SU-DHL-6 (cell line): ENCODE measurements around the gene XIRP2.

Source experiments
- H2AFZ ChIP-seq: fragments of 200-600 bp; sonication (generic); 2 replicates; pipeline ENCODE4 v1.6.1; 2014; ENCODE audit warnings: low read depth, mild to moderate bottlenecking, moderate library complexity, mixed read lengths, antibody characterized with exemption, low read length; ENCODE audit not compliant: severe bottlenecking
- H3F3A ChIP-seq: fragments of 200-600 bp; shearing (Covaris generic); 2 replicates; pipeline ENCODE4 v1.6.0; 2016; ENCODE audit warnings: antibody characterized with exemption, mild to moderate bottlenecking; ENCODE audit not compliant: insufficient read depth
- H3K27ac ChIP-seq: fragments of 200-600 bp; sonication (generic); 2 replicates; pipeline ENCODE4 v1.5.1; 2016; ENCODE audit warnings: low read depth, mild to moderate bottlenecking, low read length, moderate library complexity, mixed read lengths
- H3K27me3 ChIP-seq: fragments of 200-600 bp; sonication (generic), shearing (Covaris generic); 2 replicates; pipeline ENCODE4 v1.6.0; 2014; ENCODE audit warnings: mild to moderate bottlenecking, low read length
- H3K36me3 ChIP-seq: fragments of 200-600 bp; sonication (generic); 2 replicates; pipeline ENCODE4 v1.6.1; 2014; ENCODE audit warnings: mild to moderate bottlenecking, low read length, mixed read lengths
- H3K4me2 ChIP-seq: fragments of 300-600, 200-600 bp; shearing (Covaris generic), sonication (generic); 2 replicates; pipeline ENCODE4 v1.6.0; 2014; ENCODE audit warnings: low read length, low read depth, mild to moderate bottlenecking; ENCODE audit not compliant: poor library complexity, severe bottlenecking
- H3K4me3 ChIP-seq: fragments of 200-600 bp; sonication (generic); 2 replicates; pipeline ENCODE4 v1.5.1; 2014; ENCODE audit warnings: antibody characterized with exemption, low read length, mild to moderate bottlenecking, mixed read lengths; ENCODE audit not compliant: insufficient read depth, poor library complexity, severe bottlenecking
- H3K79me2 ChIP-seq: fragments of 200-600 bp; sonication (generic); 2 replicates; pipeline ENCODE4 v1.6.1; 2014; ENCODE audit warnings: mild to moderate bottlenecking, low read length, moderate library complexity; ENCODE audit not compliant: insufficient read depth
- H3K9ac ChIP-seq: fragments of 200-600 bp; sonication (generic); 2 replicates; pipeline ENCODE4 v1.7.0; 2014; ENCODE audit warnings: mild to moderate bottlenecking, low read length
- H3K9me2 ChIP-seq: fragments of 200-600 bp; sonication (generic); replicated peaks from 2 replicates; pipeline ENCODE4 v1.6.1; 2014; ENCODE audit warnings: low read length; ENCODE audit not compliant: insufficient read depth
- H3K9me3 ChIP-seq: fragments of 200-600 bp; sonication (generic); 2 replicates; pipeline ENCODE4 v1.6.1; 2014; ENCODE audit warnings: low read length, mixed read lengths; ENCODE audit not compliant: insufficient read depth
- H4K20me1 ChIP-seq: fragments of 200-600 bp; sonication (generic); 2 replicates; pipeline ENCODE4 v1.6.1; 2014; ENCODE audit warnings: low read depth, mild to moderate bottlenecking, antibody characterized with exemption, low read length, moderate library complexity, mixed read lengths
- EZH2phosphoT487 ChIP-seq: fragments of 200-600 bp; sonication (generic), shearing (Covaris generic); conservative IDR thresholded peaks from 2 replicates; pipeline ENCODE4 v1.6.1; 2018; ENCODE audit warnings: mild to moderate bottlenecking, antibody characterized with exemption, low read length, moderate library complexity, mixed read lengths
- TF ChIP-seq, protein P1 (sequence below): fragments of 200-600 bp; sonication (generic); IDR thresholded peaks from one replicate; pipeline ENCODE4 v1.5.1; 2017; ENCODE audit warnings: antibody characterized with exemption, mild to moderate bottlenecking, low read length, moderate library complexity; ENCODE audit not compliant: insufficient read depth, poor library complexity, severe bottlenecking

XIRP2 gene

GRCh38 chr2:167134381-167135072, 246.2 kb downstream of the XIRP2 start:
- Histone ChIP-seq H3K27me3 (no peaks in the 10 kb centered on the region), H3K36me3 (no peaks in the 10 kb centered on the region), H4K20me1 (no peaks in the 10 kb centered on the region), H3K9me2 (no peaks in the 10 kb centered on the region), H3K27ac (no peak overlapping the region), H3K4me3 (no peak overlapping the region), H2AFZ (no peak overlapping the region), H3K9ac (no peak overlapping the region), H3K4me2 (no peak overlapping the region), H3K9me3 (no peaks in the 10 kb centered on the region), H3K79me2 (no peaks in the 10 kb centered on the region), H3F3A (no peaks in the 10 kb centered on the region)
- TF ChIP-seq EZH2phosphoT487, result no peak
- TF ChIP-seq, protein P1, sequence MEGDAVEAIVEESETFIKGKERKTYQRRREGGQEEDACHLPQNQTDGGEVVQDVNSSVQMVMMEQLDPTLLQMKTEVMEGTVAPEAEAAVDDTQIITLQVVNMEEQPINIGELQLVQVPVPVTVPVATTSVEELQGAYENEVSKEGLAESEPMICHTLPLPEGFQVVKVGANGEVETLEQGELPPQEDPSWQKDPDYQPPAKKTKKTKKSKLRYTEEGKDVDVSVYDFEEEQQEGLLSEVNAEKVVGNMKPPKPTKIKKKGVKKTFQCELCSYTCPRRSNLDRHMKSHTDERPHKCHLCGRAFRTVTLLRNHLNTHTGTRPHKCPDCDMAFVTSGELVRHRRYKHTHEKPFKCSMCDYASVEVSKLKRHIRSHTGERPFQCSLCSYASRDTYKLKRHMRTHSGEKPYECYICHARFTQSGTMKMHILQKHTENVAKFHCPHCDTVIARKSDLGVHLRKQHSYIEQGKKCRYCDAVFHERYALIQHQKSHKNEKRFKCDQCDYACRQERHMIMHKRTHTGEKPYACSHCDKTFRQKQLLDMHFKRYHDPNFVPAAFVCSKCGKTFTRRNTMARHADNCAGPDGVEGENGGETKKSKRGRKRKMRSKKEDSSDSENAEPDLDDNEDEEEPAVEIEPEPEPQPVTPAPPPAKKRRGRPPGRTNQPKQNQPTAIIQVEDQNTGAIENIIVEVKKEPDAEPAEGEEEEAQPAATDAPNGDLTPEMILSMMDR, result no peak

- Histone ChIP-seq H3K4me2 (no peak overlapping the region), H3K27me3 (no peaks in the 10 kb centered on the region), H3K9ac (no peak overlapping the region), H2AFZ (no peak overlapping the region), H3F3A (no peaks in the 10 kb centered on the region), H4K20me1 (no peaks in the 10 kb centered on the region), H3K9me2 (no peaks in the 10 kb centered on the region), H3K79me2 (no peaks in the 10 kb centered on the region), H3K36me3 (no peaks in the 10 kb centered on the region), H3K27ac (no peak overlapping the region), H3K9me3 (no peaks in the 10 kb centered on the region), H3K4me3 (no peak overlapping the region)
- TF ChIP-seq EZH2phosphoT487, result no peak
- TF ChIP-seq, protein P1, result no peak
Observed at GRCh38 chr2:167135706-167136105, 247.4 kb downstream of the XIRP2 start.

GRCh38 chr2:167136879-167137596, 248.8 kb downstream of the XIRP2 start:
- Histone ChIP-seq H2AFZ (no peak overlapping the region), H3F3A (no peaks in the 10 kb centered on the region), H3K79me2 (no peaks in the 10 kb centered on the region), H3K27ac (no peak overlapping the region), H3K9ac (no peak overlapping the region), H3K27me3 (no peaks in the 10 kb centered on the region), H3K9me2 (no peaks in the 10 kb centered on the region), H3K9me3 (no peaks in the 10 kb centered on the region), H4K20me1 (no peaks in the 10 kb centered on the region), H3K4me2 (no peak overlapping the region), H3K4me3 (no peak overlapping the region), H3K36me3 (no peaks in the 10 kb centered on the region)
- TF ChIP-seq, protein P1, result no peak
- TF ChIP-seq EZH2phosphoT487, result no peak
